Mesothelial cell of epicardium (in vitro differentiated cells): ENCODE measurements around the gene LIMS1. TPM values are rescaled to one million over a fixed set of nuclear protein-coding genes. Genes with fewer than 3 reads are reported as not detected.
A peak's percentile ranks its signal among the peaks of the same experiment; 100 is the strongest.

ENCODE experiments used
- DNase-seq, 2 experiments: peaks; one replicate each; pipeline ENCODE4 v3.0.0; 2021; ENCODE audit warnings: low spot score in 2 of 2; ENCODE audit not compliant: unreplicated experiment in 2 of 2
- H3K27ac Mint-ChIP-seq: 2 replicates; pipeline ENCODE4 v1.8.0; 2021; ENCODE audit warnings: mixed read lengths
- H3K27me3 Mint-ChIP-seq: 2 replicates; pipeline ENCODE4 v1.8.0; 2021; ENCODE audit warnings: low read depth, mixed read lengths
- H3K36me3 Mint-ChIP-seq: 2 replicates; pipeline ENCODE4 v1.8.0; 2021; ENCODE audit warnings: mixed read lengths
- H3K4me1 Mint-ChIP-seq: 2 replicates; pipeline ENCODE4 v1.8.0; 2021; ENCODE audit warnings: mixed read lengths
- H3K4me3 Mint-ChIP-seq: 2 replicates; pipeline ENCODE4 v1.8.0; 2021; ENCODE audit warnings: mild to moderate bottlenecking, moderate library complexity, mixed read lengths
- H3K9me3 Mint-ChIP-seq: 2 replicates; pipeline ENCODE4 v1.8.0; 2021; ENCODE audit warnings: mixed read lengths
- CTCF ChIP-seq: fragments of 200-600 bp; sonication (generic); IDR thresholded peaks from one replicate; pipeline ENCODE4 v1.5.0; 2021; ENCODE audit warnings: antibody characterized with exemption; ENCODE audit not compliant: unreplicated experiment
- total RNA-seq: library from RNA; stranded (reverse); gene quantifications from 3 replicates; pipeline ENCODE4 v1.2.1, GENCODE V29; 2021

LIMS1 gene
- total RNA-seq, 1 donor from 2014 or later: 46.6 TPM

- Mint-ChIP-seq H3K4me3 (no peak overlapping the region), H3K9me3 (no peaks in the 10 kb centered on the region), H3K4me1 (peaks cover 42% of the 10 kb centered on the region), H3K27ac (no peak overlapping the region), H3K36me3 (no peaks in the 10 kb centered on the region), H3K27me3 (no peaks in the 10 kb centered on the region)
- no peak for DNase-seq
- TF ChIP-seq CTCF: no peak
Measured at GRCh38 chr2:108536911-108537310, 2.6 kb downstream of the LIMS1 start.

GRCh38 chr2:108538000-108538625 lies 3.8 kb downstream of the LIMS1 start:
- Mint-ChIP-seq H3K4me3 (no peak overlapping the region), H3K36me3 (peaks cover 4% of the 10 kb centered on the region), H3K9me3 (no peaks in the 10 kb centered on the region), H3K27ac (peak overlapping the region; percentile 64), H3K4me1 (peaks cover 47% of the 10 kb centered on the region), H3K27me3 (no peaks in the 10 kb centered on the region)
- TF ChIP-seq CTCF: no peak
- no peak for DNase-seq

DNA sequence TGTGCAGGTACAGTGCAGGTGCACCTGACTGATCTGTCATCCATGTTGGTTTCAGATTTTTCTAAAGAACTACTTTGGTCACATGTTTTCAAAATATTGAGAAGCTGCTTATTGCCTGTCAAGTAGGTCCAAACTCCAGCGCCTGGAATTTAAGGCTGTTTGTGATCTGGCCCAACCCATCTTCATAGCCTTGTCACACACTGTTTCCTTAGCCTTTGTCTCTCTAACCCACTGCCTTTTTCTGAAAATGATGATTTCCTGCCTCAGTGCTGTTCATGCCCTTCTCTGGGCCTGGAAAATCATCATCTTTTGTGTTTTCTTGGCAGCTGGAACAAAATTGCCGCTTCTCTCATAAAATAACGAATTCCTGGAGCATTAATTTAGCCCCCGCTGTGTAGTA lies 7.2 kb downstream of the LIMS1 start:
- Mint-ChIP-seq H3K27me3 (no peaks in the 10 kb centered on the region), H3K4me3 (no peak overlapping the region), H3K36me3 (peaks cover 6% of the 10 kb centered on the region), H3K27ac (peak overlapping the region; percentile 79), H3K9me3 (peaks cover 5% of the 10 kb centered on the region), H3K4me1 (peaks cover 32% of the 10 kb centered on the region)
- no peak for TF ChIP-seq CTCF
- DNase-seq: no peak

DNA sequence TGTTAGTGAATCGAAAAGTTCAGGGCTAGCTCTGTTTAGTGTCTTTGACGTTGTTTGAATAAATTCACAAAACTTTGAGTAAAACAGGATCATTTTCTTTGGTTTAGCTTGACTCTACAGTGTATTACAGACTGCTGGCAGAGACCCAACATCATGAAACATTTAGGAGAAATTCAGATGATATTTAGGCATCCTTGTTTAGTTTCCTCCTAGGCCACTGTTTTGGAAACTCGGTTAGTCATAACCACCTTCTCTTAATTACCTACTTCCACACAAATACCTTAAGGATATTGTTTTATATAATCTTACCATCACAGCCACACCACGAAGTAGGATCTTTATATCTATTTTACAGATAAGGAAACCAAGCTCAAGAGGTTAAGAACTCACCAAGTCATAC lies 7.8 kb downstream of the LIMS1 start:
- Mint-ChIP-seq H3K4me1 (peaks cover 30% of the 10 kb centered on the region), H3K27ac (peak overlapping the region; percentile 79), H3K4me3 (no peak overlapping the region), H3K27me3 (no peaks in the 10 kb centered on the region), H3K36me3 (peaks cover 6% of the 10 kb centered on the region), H3K9me3 (peaks cover 5% of the 10 kb centered on the region)
- no peak for DNase-seq
- TF ChIP-seq CTCF: no peak

DNA sequence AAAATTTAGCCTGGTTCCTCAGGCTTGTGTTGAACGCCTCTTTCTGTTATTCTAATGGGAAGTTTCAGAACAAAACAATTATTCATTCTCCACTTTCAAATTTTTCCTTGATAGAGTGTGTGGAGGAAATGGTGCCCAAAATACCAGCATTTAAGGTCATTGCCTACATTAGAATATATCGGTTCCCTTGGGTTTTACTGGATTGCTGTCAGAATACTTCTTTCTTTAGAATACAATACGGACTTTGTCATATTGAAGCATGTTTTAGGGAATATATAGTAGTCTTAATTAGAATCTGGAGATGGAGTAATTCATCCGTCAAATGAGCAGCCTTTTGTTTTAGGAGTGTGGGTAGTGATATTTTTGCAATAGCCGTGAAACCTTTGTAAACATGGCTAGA lies 13.3 kb downstream of the LIMS1 start:
- peaks cover 5% of the 10 kb centered on the region for H3K9me3 Mint-ChIP-seq
- H3K36me3 Mint-ChIP-seq: peaks cover 4% of the 10 kb centered on the region
- H3K27me3 Mint-ChIP-seq: no peaks in the 10 kb centered on the region
- DNase-seq: no peak
- peaks cover 19% of the 10 kb centered on the region for H3K4me1 Mint-ChIP-seq
- TF ChIP-seq CTCF: no peak
- no peak overlapping the region for H3K4me3 Mint-ChIP-seq
- H3K27ac Mint-ChIP-seq: no peak overlapping the region
